HG02938 (cell line): ENCODE data around the gene SIRT2.
A peak's percentile ranks its signal among the peaks of the same experiment; 100 is the strongest.
"Not testable (repeated sequence)": the region's sequence is repeated elsewhere in the genome, so short reads cannot be mapped to it uniquely, and the experiment has no call there.

Experiments
- ATAC-seq: cut with Tn5 transposase; IDR thresholded peaks from one replicate; pipeline ENCODE4 v1.9.1; 2021; ENCODE audit warnings: mild to moderate bottlenecking, moderate library complexity; ENCODE audit not compliant: unreplicated experiment

The SIRT2 gene

GRCh38 chr19:38899447-38900201 is at the start of gene SIRT2, which contains the start of gene NFKBIB:
SIRT2 (minus strand) TSS chr19:38899618; CDS start chr19:38899521, 97 bp downstream.
NFKBIB (plus strand) TSS chr19:38899969; CDS start chr19:38900033, 64 bp downstream.
- ATAC-seq: peak; percentile 92

- ATAC-seq: no peak
These were observed 47.0 kb upstream of the SIRT2 start for GRCh38 chr19:38946229-38947010.

- no peak for ATAC-seq
These were observed 46.3 kb upstream of the SIRT2 start for GRCh38 chr19:38945562-38946228.

DNA sequence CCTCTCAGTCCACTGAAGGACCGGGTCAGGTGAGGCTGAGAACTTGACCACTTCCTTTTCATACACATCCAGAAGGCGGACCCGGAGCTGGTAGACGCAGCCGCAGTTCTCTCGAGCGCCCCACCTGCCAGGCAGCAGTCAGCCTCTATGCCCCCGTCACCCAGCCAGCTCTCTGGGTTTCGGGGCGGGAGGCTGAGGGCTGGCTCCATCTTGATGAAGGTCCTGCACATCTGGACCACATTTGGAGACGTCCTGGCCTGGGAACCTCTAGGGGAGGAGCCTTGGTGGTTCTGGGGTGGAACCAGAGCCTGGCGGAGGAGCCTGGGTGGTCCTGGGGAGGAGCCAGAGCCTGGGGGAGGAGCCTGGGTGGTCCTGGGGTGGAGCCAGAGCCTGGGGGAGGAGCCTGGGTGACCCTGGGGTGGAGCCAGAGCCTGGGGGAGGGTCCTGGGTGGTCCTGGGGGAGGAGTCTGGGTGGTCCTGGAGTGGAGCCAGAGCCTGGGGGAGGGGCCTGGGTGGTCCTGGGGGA is 45.6 kb upstream of the SIRT2 start:
- ATAC-seq: no peak

GRCh38 chr19:38942471-38943181 is 43.2 kb upstream of the SIRT2 start:
- no peak for ATAC-seq

DNA sequence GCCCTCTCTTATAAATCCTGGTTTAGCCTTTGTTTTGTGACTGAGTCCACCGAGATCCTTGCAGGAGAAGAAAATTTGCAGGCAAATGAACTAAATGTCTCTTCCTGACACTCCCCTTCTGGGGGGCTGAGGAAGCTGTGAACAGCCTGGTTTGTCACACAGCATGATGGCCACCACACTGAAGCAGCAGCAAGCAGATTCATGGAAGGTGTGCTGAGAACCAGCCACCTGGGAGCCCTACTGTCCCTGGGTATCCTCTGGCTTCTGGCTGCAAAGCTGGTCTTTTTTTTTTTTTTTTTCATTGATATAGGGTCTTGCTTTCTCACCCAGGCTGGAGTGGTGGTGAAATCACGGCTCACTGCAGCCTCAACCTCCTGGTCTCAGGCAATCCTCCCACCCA is 42.6 kb upstream of the SIRT2 start:
- no peak for ATAC-seq

DNA sequence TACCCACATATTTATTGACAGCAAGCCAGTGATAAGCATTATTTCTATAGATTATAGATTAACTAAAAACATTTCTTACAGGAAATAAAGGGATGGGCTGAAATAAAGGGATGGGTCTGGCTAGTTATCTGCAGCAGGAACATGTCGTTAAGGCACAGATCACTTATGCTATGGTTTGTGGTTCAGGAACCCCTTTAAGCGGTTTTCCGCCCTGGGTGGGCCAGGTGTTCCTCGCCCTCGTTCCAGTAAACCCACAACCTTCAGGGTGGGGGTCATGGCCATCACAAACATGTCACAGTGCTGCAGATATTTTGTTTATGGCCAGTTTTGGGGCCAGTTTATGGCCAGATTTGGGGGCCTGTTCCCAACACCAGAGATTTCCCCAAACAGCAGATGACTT is 42.0 kb upstream of the SIRT2 start:
- ATAC-seq: not testable (repeated sequence)

DNA sequence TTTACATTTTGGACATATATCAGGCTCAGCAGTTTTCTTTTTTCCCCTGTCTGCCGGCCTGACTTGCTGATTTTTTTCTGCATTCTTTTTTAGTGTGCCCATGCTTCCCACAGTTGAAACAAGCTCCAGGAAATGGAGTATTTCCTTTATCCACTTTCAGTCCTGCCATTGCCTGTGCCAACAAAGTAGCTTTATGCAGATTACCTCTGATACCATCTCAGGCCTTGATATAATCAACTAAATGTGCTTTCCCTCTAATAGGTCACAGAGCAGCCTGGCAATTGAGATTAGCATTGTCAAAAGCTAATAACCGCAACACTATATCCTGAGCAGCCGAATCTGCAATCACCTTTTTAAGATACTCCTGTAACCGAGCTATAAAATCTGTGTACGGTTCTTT is 40.5 kb upstream of the SIRT2 start:
- ATAC-seq: no peak

- ATAC-seq: no peak
These were observed 34.1 kb upstream of the SIRT2 start for GRCh38 chr19:38933544-38933943.

DNA sequence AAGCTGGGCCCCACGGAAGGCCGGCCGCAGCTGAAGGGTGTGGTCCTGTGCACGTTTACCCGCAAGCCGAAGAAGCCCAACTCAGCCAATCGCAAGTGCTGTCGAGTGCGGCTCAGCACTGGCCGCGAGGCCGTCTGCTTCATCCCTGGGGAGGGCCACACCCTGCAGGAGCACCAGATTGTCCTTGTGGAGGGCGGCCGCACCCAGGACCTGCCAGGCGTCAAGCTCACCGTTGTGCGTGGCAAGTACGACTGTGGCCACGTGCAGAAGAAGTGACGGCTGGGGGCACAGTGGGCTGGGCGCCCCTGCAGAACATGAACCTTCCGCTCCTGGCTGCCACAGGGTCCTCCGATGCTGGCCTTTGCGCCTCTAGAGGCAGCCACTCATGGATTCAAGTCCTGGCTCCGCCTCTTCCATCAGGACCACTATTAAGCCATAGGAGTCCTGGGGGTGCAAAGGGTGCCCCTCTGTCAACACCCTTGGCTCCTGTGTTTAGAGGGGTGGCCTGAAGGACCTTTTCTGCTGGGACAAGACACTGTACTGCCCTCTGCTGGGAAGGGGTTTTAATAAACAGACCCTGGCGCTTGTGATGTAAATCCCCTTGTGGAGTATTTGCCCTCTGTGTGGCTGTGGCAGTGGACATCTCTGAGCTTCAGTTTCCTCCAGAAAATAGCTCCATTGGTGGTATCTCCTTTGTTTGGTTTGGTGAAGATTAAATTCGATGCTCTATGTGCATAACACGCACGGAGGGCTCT is 33.2 kb upstream of the SIRT2 start:
- no peak for ATAC-seq

DNA sequence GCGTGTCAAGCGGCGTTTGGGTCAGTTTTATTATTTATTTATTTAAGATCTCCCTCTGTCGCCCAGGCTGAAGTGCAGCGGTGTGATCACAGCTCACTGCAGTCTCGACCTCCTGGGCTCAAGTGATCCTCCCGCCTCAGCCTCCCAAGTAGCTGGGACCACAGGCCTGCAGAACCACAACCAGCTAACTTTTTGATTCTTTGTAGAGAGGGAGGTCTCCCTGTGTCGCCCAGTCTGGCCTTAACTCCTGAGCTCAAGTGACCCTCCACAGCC is 32.0 kb upstream of the SIRT2 start:
- ATAC-seq: no peak

- peak; percentile 88 for ATAC-seq
These were observed 31.5 kb upstream of the SIRT2 start, which contains the start of gene MRPS12 for GRCh38 chr19:38930776-38931520. MRPS12 (plus strand) TSS chr19:38930944; CDS start chr19:38931295, 351 bp downstream.

DNA sequence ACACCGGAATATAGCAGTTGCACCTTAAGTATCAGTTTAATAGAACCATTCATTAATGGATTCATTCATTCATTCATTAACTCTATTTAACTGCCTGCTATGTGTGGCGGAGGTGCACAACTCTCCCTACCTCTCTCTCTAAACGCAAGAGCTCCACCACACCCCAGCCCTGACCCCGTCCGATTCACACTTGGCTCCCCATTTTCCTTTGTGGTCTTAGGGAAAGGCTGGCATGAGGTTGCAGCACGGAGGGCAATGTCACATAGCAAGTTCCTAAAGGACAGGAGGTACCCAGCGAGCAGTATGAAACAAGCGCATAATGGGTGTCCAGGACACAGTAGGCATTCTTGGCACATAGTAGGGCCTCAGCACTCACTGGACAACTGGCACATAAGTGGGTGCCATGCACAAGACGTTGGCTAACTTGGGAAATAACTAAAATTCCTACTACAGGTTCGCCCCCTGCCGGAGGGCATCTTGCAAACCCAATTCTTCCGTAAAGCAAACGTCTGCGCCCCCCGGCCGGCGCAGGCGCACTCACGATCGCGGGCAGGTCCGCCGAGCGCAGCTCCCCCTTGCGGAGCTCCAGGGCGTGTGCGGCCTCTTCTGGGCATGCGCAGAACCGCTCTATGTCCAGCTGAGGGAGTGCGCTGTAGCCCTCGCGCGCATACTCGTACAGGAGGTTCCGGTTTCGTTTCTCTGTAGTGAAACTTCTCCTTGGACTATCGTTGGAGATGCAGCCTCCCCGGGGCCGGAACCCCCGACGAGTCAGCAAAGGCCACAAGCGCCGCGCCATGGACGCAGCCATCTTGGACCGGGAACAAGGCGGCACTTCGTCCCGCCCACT is 30.7 kb upstream of the SIRT2 start, which contains the start of gene SARS2:
SARS2 (minus strand) TSS at position 835 of the 847 bp plus-strand sequence; CDS start at position 808, 27 bp downstream.
- ATAC-seq: peak; percentile 62

- ATAC-seq: no peak
These were observed 29.1 kb upstream of the SIRT2 start for GRCh38 chr19:38928391-38929001.

DNA sequence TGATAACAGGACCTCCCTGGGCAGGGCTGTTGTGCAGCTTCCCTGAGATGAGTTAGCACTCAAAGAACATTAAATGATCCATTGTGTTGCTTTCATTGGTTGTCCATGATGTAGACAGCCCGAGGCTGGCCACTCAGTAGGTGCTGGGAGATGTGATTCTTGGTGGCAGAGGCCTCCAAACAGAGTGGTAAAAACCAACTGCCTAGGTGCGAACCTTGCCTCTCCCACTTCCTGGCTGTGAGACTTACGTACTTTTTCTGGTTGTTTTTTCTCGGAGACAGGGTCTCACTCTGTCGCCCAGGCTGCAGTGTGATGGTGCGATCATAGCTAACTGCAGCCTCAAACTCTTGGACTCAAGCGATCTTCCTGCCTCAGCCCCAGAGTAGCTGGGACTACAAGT is 25.0 kb upstream of the SIRT2 start:
- ATAC-seq: no peak

DNA sequence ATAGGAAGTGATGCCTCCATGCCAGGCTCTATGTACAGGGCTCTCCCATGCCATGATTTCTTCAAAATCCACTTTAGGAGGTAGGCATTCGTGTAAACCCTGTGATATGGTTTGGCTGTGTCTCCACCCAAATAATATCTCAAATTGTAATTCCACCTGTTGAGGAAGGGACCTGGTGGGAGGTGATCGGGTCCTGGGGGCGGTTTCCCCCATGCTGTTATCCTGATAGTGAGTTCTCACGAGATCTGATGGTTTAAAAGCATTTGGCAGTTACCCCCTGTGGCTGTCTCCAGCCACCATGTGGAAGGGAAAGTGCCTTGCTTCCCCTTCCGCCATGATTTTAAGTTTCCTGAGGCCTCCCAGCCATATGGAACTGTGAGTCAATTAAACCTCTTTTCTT is 23.1 kb upstream of the SIRT2 start:
- no peak for ATAC-seq

- no peak for ATAC-seq
These were observed 22.2 kb upstream of the SIRT2 start for GRCh38 chr19:38921420-38922274.
